ENCODE results near the gene TRAPPC2L. TPM values are rescaled to one million over a fixed set of nuclear protein-coding genes. Genes with fewer than 3 reads are reported as not detected.

Gene TRAPPC2L
- total RNA-seq, 1 experiment from 2014 or later = 79.1 TPM

DNA sequence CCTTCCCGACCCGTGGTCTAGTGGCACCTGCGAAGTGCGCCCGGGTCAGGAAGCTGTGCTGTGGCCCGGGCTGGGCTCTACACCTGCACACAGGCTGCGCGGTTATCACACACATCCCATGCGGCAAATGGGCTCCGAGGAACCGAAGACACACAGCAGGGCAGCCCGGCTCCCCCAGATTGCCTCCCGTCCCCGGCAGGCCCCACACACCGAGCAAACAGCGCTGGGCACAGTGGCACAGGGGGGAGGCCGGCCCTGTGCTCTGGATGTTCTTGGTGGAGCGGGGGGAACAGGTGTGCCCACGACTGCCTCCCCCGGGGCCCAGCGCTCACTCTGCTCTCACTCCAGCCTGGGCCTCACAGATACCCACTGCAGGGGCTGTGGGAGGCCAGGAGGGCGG is 38.4 kb downstream of the TRAPPC2L start:
- no peak overlapping the region for H3K27ac Mint-ChIP-seq (ENCODE audit: unreplicated experiment)
- H3K4me1 Mint-ChIP-seq (ENCODE audit: low read depth, unreplicated experiment) = no peaks in the 10 kb centered on the region
- BruUV-seq (replicated peaks) = no TSS peak
- no peak for DNase-seq
- H3K4me3 Mint-ChIP-seq (ENCODE audit: low read depth, unreplicated experiment) = no peak overlapping the region
- H3K9me3 Mint-ChIP-seq (ENCODE audit: low read depth, unreplicated experiment) = no peaks in the 10 kb centered on the region
- H3K36me3 Mint-ChIP-seq (ENCODE audit: insufficient read depth, unreplicated experiment) = peaks cover 4% of the 10 kb centered on the region
- intact Hi-C loops (cut with micrococcal nuclease; ENCODE audit: unreplicated experiment) = no loop called here
- peaks cover 83% of the 10 kb centered on the region for H3K27me3 Mint-ChIP-seq (ENCODE audit: unreplicated experiment)
- CTCF ChIA-PET = no interaction called here
- TF ChIP-seq, protein P1, sequence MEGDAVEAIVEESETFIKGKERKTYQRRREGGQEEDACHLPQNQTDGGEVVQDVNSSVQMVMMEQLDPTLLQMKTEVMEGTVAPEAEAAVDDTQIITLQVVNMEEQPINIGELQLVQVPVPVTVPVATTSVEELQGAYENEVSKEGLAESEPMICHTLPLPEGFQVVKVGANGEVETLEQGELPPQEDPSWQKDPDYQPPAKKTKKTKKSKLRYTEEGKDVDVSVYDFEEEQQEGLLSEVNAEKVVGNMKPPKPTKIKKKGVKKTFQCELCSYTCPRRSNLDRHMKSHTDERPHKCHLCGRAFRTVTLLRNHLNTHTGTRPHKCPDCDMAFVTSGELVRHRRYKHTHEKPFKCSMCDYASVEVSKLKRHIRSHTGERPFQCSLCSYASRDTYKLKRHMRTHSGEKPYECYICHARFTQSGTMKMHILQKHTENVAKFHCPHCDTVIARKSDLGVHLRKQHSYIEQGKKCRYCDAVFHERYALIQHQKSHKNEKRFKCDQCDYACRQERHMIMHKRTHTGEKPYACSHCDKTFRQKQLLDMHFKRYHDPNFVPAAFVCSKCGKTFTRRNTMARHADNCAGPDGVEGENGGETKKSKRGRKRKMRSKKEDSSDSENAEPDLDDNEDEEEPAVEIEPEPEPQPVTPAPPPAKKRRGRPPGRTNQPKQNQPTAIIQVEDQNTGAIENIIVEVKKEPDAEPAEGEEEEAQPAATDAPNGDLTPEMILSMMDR (IDR thresholded peaks at IDR 0.05; ENCODE audit: unreplicated experiment) = no peak

DNA sequence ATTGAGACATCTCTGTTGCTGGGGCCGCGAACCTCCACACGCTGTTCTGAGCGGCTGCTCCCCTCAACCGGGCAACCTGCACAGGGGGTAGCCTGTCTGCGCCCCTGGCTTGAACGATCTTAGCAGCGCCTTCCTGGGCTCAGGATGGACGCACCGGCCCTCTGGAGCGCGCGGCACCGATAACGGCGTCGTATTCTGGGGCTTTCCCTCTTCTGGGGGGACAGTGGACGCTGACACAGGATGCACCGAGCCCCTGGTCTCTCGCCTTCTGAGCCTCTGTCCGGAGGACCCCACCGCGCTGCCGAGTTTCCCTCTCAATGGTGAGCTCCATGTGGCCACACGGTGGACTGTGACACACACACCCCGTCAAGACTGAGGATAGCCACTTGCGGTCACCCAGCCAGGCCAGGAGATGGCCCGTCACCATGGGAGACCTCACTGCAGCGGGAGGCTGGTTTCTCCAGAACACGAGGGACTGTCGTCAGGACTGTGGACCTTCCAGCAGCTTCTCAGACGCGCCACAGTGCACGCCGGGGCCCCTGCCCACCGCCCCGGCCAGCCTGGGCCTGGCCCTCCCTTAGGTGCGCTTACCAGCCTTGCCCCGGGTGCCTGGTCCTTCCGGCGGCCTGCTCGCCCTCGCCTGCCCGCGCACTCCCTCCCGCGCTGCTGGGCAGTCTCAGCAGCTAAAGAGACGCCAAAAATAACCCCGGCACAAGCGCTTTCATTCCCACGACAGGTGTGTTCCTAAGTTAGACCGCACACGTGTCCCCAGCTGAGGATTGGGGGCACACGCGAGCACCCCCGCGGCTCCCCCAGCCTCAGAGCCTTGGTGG is 39.5 kb downstream of the TRAPPC2L start:
- Mint-ChIP-seq H3K4me1 (ENCODE audit: low read depth, unreplicated experiment) (no peaks in the 10 kb centered on the region), H3K36me3 (ENCODE audit: insufficient read depth, unreplicated experiment) (peaks cover 4% of the 10 kb centered on the region), H3K9me3 (ENCODE audit: low read depth, unreplicated experiment) (no peaks in the 10 kb centered on the region), H3K27me3 (ENCODE audit: unreplicated experiment) (peaks cover 81% of the 10 kb centered on the region), H3K27ac (ENCODE audit: unreplicated experiment) (no peak overlapping the region), H3K4me3 (ENCODE audit: low read depth, unreplicated experiment) (no peak overlapping the region)
- no TSS peak for BruUV-seq (replicated peaks)
- intact Hi-C loops (cut with micrococcal nuclease; ENCODE audit: unreplicated experiment) = no loop called here
- DNase-seq = no peak
- CTCF ChIA-PET = no interaction called here
- TF ChIP-seq, protein P1 (IDR thresholded peaks at IDR 0.05; ENCODE audit: unreplicated experiment) = no peak

DNA sequence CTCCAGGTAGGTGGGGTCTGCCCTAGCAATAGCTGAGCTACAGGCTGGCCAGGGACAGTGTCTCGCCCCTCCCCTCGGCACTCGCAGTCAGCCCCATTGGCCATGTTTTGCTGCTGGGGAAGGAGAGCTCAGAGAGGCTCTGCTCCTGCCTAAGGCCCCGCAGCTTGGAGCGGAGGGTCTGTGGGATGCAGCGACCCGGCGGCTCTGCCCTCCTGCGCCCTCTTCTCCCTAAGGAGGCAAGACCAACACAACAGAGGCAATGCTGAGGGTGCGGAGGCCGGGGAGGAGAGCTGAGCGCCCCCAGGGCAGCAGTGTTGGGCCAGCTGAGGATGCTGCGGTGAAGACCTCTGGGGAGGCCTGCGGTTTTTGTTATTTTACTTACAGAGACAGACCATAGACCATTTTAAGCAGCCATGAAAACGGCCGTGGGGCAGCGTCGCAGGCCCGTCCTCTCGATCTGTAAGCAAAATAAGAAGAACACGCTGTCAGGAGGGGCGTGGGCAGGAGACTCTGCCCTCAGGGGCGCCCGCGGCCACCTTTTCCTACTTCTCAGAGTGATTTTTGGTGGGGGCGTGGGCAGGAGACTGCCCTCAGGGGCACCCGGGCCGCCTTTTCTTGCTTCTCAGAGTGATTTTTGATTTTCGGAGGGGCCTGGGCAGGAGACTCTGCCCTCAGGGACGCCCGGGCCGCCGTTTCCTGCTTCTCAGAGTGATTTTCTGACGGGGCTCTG is 40.9 kb downstream of the TRAPPC2L start:
- intact Hi-C loops (cut with micrococcal nuclease; ENCODE audit: unreplicated experiment) = no loop called here
- Mint-ChIP-seq H3K9me3 (ENCODE audit: low read depth, unreplicated experiment) (no peaks in the 10 kb centered on the region), H3K27ac (ENCODE audit: unreplicated experiment) (no peak overlapping the region), H3K4me3 (ENCODE audit: low read depth, unreplicated experiment) (no peak overlapping the region), H3K4me1 (ENCODE audit: low read depth, unreplicated experiment) (no peaks in the 10 kb centered on the region), H3K27me3 (ENCODE audit: unreplicated experiment) (peaks cover 81% of the 10 kb centered on the region), H3K36me3 (ENCODE audit: insufficient read depth, unreplicated experiment) (peaks cover 6% of the 10 kb centered on the region)
- no TSS peak for BruUV-seq (replicated peaks)
- DNase-seq = no peak
- TF ChIP-seq, protein P1 (IDR thresholded peaks at IDR 0.05; ENCODE audit: unreplicated experiment) = no peak
- CTCF ChIA-PET = no interaction called here

DNA sequence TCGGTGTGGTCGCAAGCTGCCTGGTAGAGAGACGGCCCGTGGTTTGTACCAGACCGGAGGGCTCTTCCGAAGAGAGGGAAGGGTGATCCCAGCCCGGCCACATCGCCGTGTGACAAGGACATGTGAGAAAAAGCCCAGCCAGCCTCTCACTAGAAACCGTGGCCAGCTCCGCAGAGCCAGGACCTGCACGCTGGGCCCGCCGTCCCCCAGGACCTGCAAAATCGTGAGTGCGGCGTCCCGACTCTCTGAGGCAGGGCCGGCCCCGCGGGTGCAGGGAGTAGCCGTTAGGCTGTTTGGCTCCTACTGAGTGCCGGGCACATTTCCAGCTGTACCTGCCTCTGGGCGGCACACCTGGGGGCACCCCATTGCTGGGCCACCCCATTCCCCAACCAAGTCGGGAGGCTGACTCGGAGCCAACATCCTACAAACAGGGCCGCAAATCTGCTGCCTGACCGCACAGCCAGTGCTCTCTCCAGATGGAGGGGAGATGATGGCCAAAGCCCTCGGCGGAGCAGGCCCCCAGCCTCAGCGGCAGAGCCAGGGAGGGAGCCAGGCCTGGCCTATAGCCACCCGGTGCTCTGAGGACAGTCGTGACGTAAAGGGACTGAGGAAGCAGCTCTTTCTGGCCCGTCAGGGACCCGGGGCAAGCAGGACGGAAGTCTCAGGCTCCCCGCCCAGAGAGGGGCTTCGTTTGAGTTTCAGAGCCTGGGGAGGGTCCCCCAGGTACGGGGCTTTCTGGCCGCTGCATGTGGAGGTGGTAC is 43.2 kb downstream of the TRAPPC2L start:
- peaks cover 88% of the 10 kb centered on the region for H3K27me3 Mint-ChIP-seq (ENCODE audit: unreplicated experiment)
- H3K4me1 Mint-ChIP-seq (ENCODE audit: low read depth, unreplicated experiment) = no peaks in the 10 kb centered on the region
- no peak overlapping the region for H3K27ac Mint-ChIP-seq (ENCODE audit: unreplicated experiment)
- H3K36me3 Mint-ChIP-seq (ENCODE audit: insufficient read depth, unreplicated experiment) = peaks cover 4% of the 10 kb centered on the region
- TF ChIP-seq, protein P1 (IDR thresholded peaks at IDR 0.05; ENCODE audit: unreplicated experiment) = no peak
- no peaks in the 10 kb centered on the region for H3K9me3 Mint-ChIP-seq (ENCODE audit: low read depth, unreplicated experiment)
- intact Hi-C loops (cut with micrococcal nuclease; ENCODE audit: unreplicated experiment) = no loop called here
- no peak for DNase-seq
- H3K4me3 Mint-ChIP-seq (ENCODE audit: low read depth, unreplicated experiment) = no peak overlapping the region
- CTCF ChIA-PET = no interaction called here
- no TSS peak for BruUV-seq (replicated peaks)
